Transverse colon (tissue), 4 donors: ENCODE measurements around the gene SAXO1. TPM values are rescaled to one million over a fixed set of nuclear protein-coding genes. Genes with fewer than 3 reads are reported as not detected.
"Not testable (repeated sequence)": the region's sequence is repeated elsewhere in the genome, so short reads cannot be mapped to it uniquely, and the experiment has no call there.

Experiments used
- DNase-seq: peaks from one replicate; pipeline ENCODE4 v3.0.0-alpha.2; 2019
- H3K27ac ChIP-seq, 4 donors: fragments of 200-600 bp; sonication (generic); 2 replicates each; pipeline ENCODE4 v1.5.1; 2016 to 2018; ENCODE audit warnings: inconsistent platforms in 4 of 4
- H3K27me3 ChIP-seq: fragments of 200-600 bp; sonication (generic); 2 replicates; pipeline ENCODE4 v1.5.1; 2017; ENCODE audit warnings: inconsistent platforms
- H3K36me3 ChIP-seq, 4 donors: fragments of 200-600 bp; sonication (generic); 2 replicates each; pipeline ENCODE4 v1.5.1; 2017 to 2019; ENCODE audit warnings: inconsistent platforms in 4 of 4
- H3K4me1 ChIP-seq, 4 donors: fragments of 200-600 bp; sonication (generic); 2 replicates each; pipeline ENCODE4 v1.5.1; 2017 to 2020; ENCODE audit warnings: inconsistent platforms in 4 of 4
- H3K4me3 ChIP-seq, 4 donors: fragments of 200-600 bp; sonication (generic); 1 replicate in 1 of 4; 2 replicates in 3 of 4; pipeline versions ENCODE4 v1.5.1 to v1.6.1; 2017 to 2019; ENCODE audit warnings: inconsistent platforms in 4 of 4
- H3K9me3 ChIP-seq, 2 donors: fragments of 200-600 bp; sonication (generic); 2 replicates each; pipeline ENCODE4 v1.5.1; 2017 to 2019; ENCODE audit warnings: inconsistent platforms in 2 of 2
- CTCF ChIP-seq, 5 experiments: fragments of 200-600 bp in 3 of 5; fragments of 450-650 bp in 2 of 5; sonication (generic) in 3 of 5; IDR thresholded peaks; 1 replicate in 2 of 5; 2 replicates in 3 of 5; pipeline ENCODE4 v1.5.1; 2016 to 2017; ENCODE audit warnings: antibody characterized with exemption in 5 of 5, inconsistent platforms in 3 of 5, mild to moderate bottlenecking in 2 of 5, moderate library complexity in 1 of 5
- EP300 ChIP-seq: sonication (generic); formaldehyde crosslinking; IDR thresholded peaks from one replicate; pipeline ENCODE4 v1.6.1; 2017; ENCODE audit warnings: antibody characterized with exemption, low read depth
- POLR2A ChIP-seq: fragments of 450-650 bp; IDR thresholded peaks from one replicate; pipeline ENCODE4 v1.6.1; 2016; ENCODE audit warnings: antibody characterized with exemption, mild to moderate bottlenecking, moderate library complexity
- POLR2AphosphoS5 ChIP-seq, 3 donors: sonication (generic); formaldehyde crosslinking; IDR thresholded peaks; one replicate each; pipeline ENCODE4 v1.6.1; 2016; ENCODE audit warnings: antibody characterized with exemption in 3 of 3
- WGBS, 2 donors: methylation state at CpG; one replicate each; pipeline ENCODE4 v1.1.5; 2018; ENCODE audit warnings: low coverage in 1 of 2; 5-methylcytosine and 5-hydroxymethylcytosine counted together
- in situ Hi-C, 4 donors: fragments of 200-750 bp; cut with MboI; loops; one replicate each; pipeline versions ENCODE4 v1.15.0 to v1.15.1; 2017; ENCODE audit warnings: low sequenced_read_pairs in 3 of 4, low pct_ligation_motif_present in 1 of 4, low pct_unique_long_range_greater_than_20kb in 1 of 4
- intact Hi-C: fragments of 100-400 bp; cut with DNase I; formaldehyde crosslinking; loops from one replicate; pipeline ENCODE4 v1.15.1; 2023; ENCODE audit warnings: low total_unique reads
- total RNA-seq, 4 donors: library from RNA; depleted of rRNA; stranded (reverse); fragments of >200 nt; gene quantifications; one replicate each; pipeline ENCODE4 v1.1.0, GENCODE V29; 2016

SAXO1 gene
- total RNA-seq, 4 donors from 2014 or later, result 0.41 TPM; not detected in 3

- intact Hi-C loops (loop anchor here (10.0 kb wide), 1 partner anchor 134 kb away; no protein-coding TSS in a partner anchor), in situ Hi-C loops (no loop called here)
- 88 to 93% methylated on average over 3 to 25 of the region's 28 CpGs for WGBS, 2 donors
- Histone ChIP-seq H3K4me1 (no peaks in the 10 kb centered on the region), H3K36me3 (no peaks in the 10 kb centered on the region), H3K27me3 (no peaks in the 10 kb centered on the region), H3K4me3 (no peak overlapping the region), H3K27ac (no peak overlapping the region), H3K9me3 (peaks cover 0 to 5% of the 10 kb centered on the region in 2 donors)
- no peak for DNase-seq
- no peak for TF ChIP-seq POLR2A
- TF ChIP-seq EP300, result no peak
- TF ChIP-seq CTCF (IDR thresholded peaks at IDR 0.05), result no peak
- no peak for TF ChIP-seq POLR2AphosphoS5 (IDR thresholded peaks at IDR 0.05)
Observed at GRCh38 chr9:18999173-18999785, 33.7 kb downstream of the SAXO1 start.

GRCh38 chr9:18997151-18997550, 35.9 kb downstream of the SAXO1 start:
- intact Hi-C loops, result loop anchor here (10.0 kb wide), 1 partner anchor 132 kb away; no protein-coding TSS in a partner anchor
- in situ Hi-C loops, result no loop called here
- H3K36me3 ChIP-seq, result no peaks in the 10 kb centered on the region
- TF ChIP-seq POLR2AphosphoS5 (IDR thresholded peaks at IDR 0.05), result no peak
- no peak for TF ChIP-seq POLR2A
- no peak for TF ChIP-seq EP300
- TF ChIP-seq CTCF (IDR thresholded peaks at IDR 0.05), result no peak
- H3K9me3 ChIP-seq, result peaks cover 0 to 5% of the 10 kb centered on the region in 2 donors
- no peak overlapping the region for H3K27ac ChIP-seq
- no peak overlapping the region for H3K4me3 ChIP-seq
- no peaks in the 10 kb centered on the region for H3K4me1 ChIP-seq
- no peak for DNase-seq
- no peaks in the 10 kb centered on the region for H3K27me3 ChIP-seq
- 46% methylated on average over 2 of the region's 2 CpGs; no CpG with 5 or more reads in 1 of the 2 donors for WGBS, 2 donors

GRCh38 chr9:18996211-18996610, 36.8 kb downstream of the SAXO1 start:
- H3K27ac ChIP-seq, result no peak overlapping the region
- H3K4me1 ChIP-seq, result no peaks in the 10 kb centered on the region
- in situ Hi-C loops (no loop called here), intact Hi-C loops (loop anchor here (10.0 kb wide), 1 partner anchor 131 kb away; no protein-coding TSS in a partner anchor)
- DNase-seq, result no peak
- H3K4me3 ChIP-seq, result no peak overlapping the region
- no peaks in the 10 kb centered on the region for H3K36me3 ChIP-seq
- peaks cover 0 to 5% of the 10 kb centered on the region in 2 donors for H3K9me3 ChIP-seq
- no peak for TF ChIP-seq POLR2A
- TF ChIP-seq EP300, result no peak
- no peak for TF ChIP-seq CTCF (IDR thresholded peaks at IDR 0.05)
- H3K27me3 ChIP-seq, result no peaks in the 10 kb centered on the region
- WGBS, 2 donors, result 40 to 55% methylated on average over 3 of the region's 3 CpGs

- no peak for DNase-seq
- WGBS, 2 donors, result 87 to 92% methylated on average over 6 to 10 of the region's 10 CpGs
- Histone ChIP-seq H3K36me3 (no peaks in the 10 kb centered on the region), H3K27ac (no peak overlapping the region), H3K4me1 (no peaks in the 10 kb centered on the region), H3K27me3 (no peaks in the 10 kb centered on the region), H3K4me3 (no peak overlapping the region), H3K9me3 (peaks cover 0 to 5% of the 10 kb centered on the region in 2 donors)
- in situ Hi-C loops, result no loop called here
- intact Hi-C loops, result loop anchor here (10.0 kb wide), 1 partner anchor 130 kb away; no protein-coding TSS in a partner anchor
- no peak for TF ChIP-seq POLR2A
- no peak for TF ChIP-seq EP300
Observed at GRCh38 chr9:18994263-18994916, 38.6 kb downstream of the SAXO1 start.

GRCh38 chr9:18991197-18991596, 41.8 kb downstream of the SAXO1 start:
- in situ Hi-C loops, H3K4me3 ChIP-seq, H3K36me3 ChIP-seq, H3K27me3 ChIP-seq, H3K4me1 ChIP-seq, H3K27ac ChIP-seq, DNase-seq, H3K9me3 ChIP-seq: not testable (repeated sequence)
- WGBS, 2 donors, result 92 to 96% methylated on average over 3 to 4 of the region's 4 CpGs
- intact Hi-C loops, result loop anchor here (10.0 kb wide), 1 partner anchor 126 kb away; no protein-coding TSS in a partner anchor
